Large intestine (tissue), 3 donors: Measurements from ENCODE around the gene DSTYK. TPM values are rescaled to one million over a fixed set of nuclear protein-coding genes. Genes with fewer than 3 reads are reported as not detected.

Experiments
- DNase-seq, 2 donors: peaks; one replicate each; pipeline versions ENCODE4 v3.0.0 to v3.0.0-alpha.2; 2013
- H3K27ac ChIP-seq: one replicate; pipeline ENCODE4 v1.5.1; 2013; ENCODE audit warnings: low read length
- H3K27me3 ChIP-seq: 2 replicates; pipeline ENCODE4 v1.6.1; 2013; ENCODE audit warnings: low read length; ENCODE audit not compliant: control insufficient read depth, insufficient read depth
- H3K36me3 ChIP-seq: 2 replicates; pipeline ENCODE4 v1.6.1; 2013; ENCODE audit warnings: low read length; ENCODE audit not compliant: control insufficient read depth, insufficient read depth
- H3K4me1 ChIP-seq: one replicate; pipeline ENCODE4 v1.6.1; 2013; ENCODE audit warnings: low read length; ENCODE audit not compliant: control insufficient read depth, insufficient read depth
- H3K4me3 ChIP-seq: one replicate; pipeline ENCODE4 v1.5.1; 2013; ENCODE audit warnings: low read length
- H3K9me3 ChIP-seq: one replicate; pipeline ENCODE4 v1.6.1; 2013; ENCODE audit warnings: mild to moderate bottlenecking, low read depth, low read length, moderate library complexity; ENCODE audit not compliant: control insufficient read depth
- WGBS: methylation state at CpG from one replicate; pipeline ENCODE4 v1.1.5; 2013; ENCODE audit warnings: low lambda C conversion rate; ENCODE audit not compliant: insufficient coverage; 5-methylcytosine and 5-hydroxymethylcytosine counted together
- polyA plus RNA-seq: library from polyadenylated mRNA; unstranded; fragments of 120-200 nt; gene quantifications from one replicate; pipeline ENCODE4 v1.2.1, GENCODE V29; 2013

Gene DSTYK
- polyA plus RNA-seq, 1 donor = 6.0 TPM

GRCh38 chr1:205230982-205231381, 19.5 kb upstream of the DSTYK start:
- Histone ChIP-seq H3K4me3 (no peak overlapping the region), H3K9me3 (no peaks in the 10 kb centered on the region), H3K27ac (no peak overlapping the region), H3K36me3 (no peaks in the 10 kb centered on the region), H3K27me3 (peaks cover 37% of the 10 kb centered on the region), H3K4me1 (peaks cover 17% of the 10 kb centered on the region)
- no CpG with 5 or more reads among the region's 5 CpGs for WGBS
- DNase-seq = no peak

- H3K27ac ChIP-seq = no peak overlapping the region
- WGBS = no CpG with 5 or more reads among the region's 10 CpGs
- DNase-seq = no peak
- H3K27me3 ChIP-seq = peaks cover 43% of the 10 kb centered on the region
- H3K36me3 ChIP-seq = no peaks in the 10 kb centered on the region
- no peak overlapping the region for H3K4me3 ChIP-seq
- no peaks in the 10 kb centered on the region for H3K9me3 ChIP-seq
- peaks cover 17% of the 10 kb centered on the region for H3K4me1 ChIP-seq
Measured at GRCh38 chr1:205229916-205230700, 18.6 kb upstream of the DSTYK start.

- no peak overlapping the region for H3K27ac ChIP-seq
- no CpG with 5 or more reads among the region's 15 CpGs for WGBS
- peaks cover 43% of the 10 kb centered on the region for H3K27me3 ChIP-seq
- H3K4me3 ChIP-seq = no peak overlapping the region
- H3K9me3 ChIP-seq = no peaks in the 10 kb centered on the region
- H3K36me3 ChIP-seq = no peaks in the 10 kb centered on the region
- H3K4me1 ChIP-seq = peaks cover 17% of the 10 kb centered on the region
- DNase-seq = peak; percentile 48 to 59
Measured at GRCh38 chr1:205229399-205229871, 17.9 kb upstream of the DSTYK start.

- H3K36me3 ChIP-seq = no peaks in the 10 kb centered on the region
- peaks cover 17% of the 10 kb centered on the region for H3K4me1 ChIP-seq
- H3K27me3 ChIP-seq = peaks cover 43% of the 10 kb centered on the region
- H3K4me3 ChIP-seq = peak overlapping the region; percentile 44
- no peak for DNase-seq
- no CpG with 5 or more reads among the region's 27 CpGs for WGBS
- no peaks in the 10 kb centered on the region for H3K9me3 ChIP-seq
- no peak overlapping the region for H3K27ac ChIP-seq
Measured at GRCh38 chr1:205228093-205228521, 16.6 kb upstream of the DSTYK start.

- no CpG with 5 or more reads among the region's 44 CpGs for WGBS
Measured at GRCh38 chr1:205227584-205228013, 16.1 kb upstream of the DSTYK start, which contains the start of gene TMCC2. Gene TMCC2 (plus strand): TSS chr1:205227946. CDS start chr1:205228565, 619 bp downstream.

GRCh38 chr1:205226868-205227583, 15.5 kb upstream of the DSTYK start:
- H3K27ac ChIP-seq = no peak overlapping the region
- no peaks in the 10 kb centered on the region for H3K36me3 ChIP-seq
- WGBS = 0% methylated on average over 1 of the region's 8 CpGs

More at GRCh38 chr1:205227584-205228013, 16.1 kb upstream of the DSTYK start, which contains the start of gene TMCC2:
- Histone ChIP-seq H3K36me3 (no peaks in the 10 kb centered on the region), H3K27me3 (peaks cover 43% of the 10 kb centered on the region), H3K4me3 (peak within 1 kb of the TSS; percentile 56), H3K9me3 (no peaks in the 10 kb centered on the region), H3K27ac (no peak within 1 kb of the TSS), H3K4me1 (peaks cover 17% of the 10 kb centered on the region)
- peak; percentile 76 to 79 for DNase-seq

GRCh38 chr1:205225901-205226765, 14.6 kb upstream of the DSTYK start:
- Histone ChIP-seq H3K36me3 (no peaks in the 10 kb centered on the region), H3K9me3 (no peaks in the 10 kb centered on the region)

More at GRCh38 chr1:205226868-205227583, 15.5 kb upstream of the DSTYK start:
- DNase-seq = peak in 1 of 2 donors; percentile 26
- H3K27me3 ChIP-seq = peaks cover 43% of the 10 kb centered on the region
- no peaks in the 10 kb centered on the region for H3K9me3 ChIP-seq
- H3K4me3 ChIP-seq = peak overlapping the region; percentile 56
- peaks cover 17% of the 10 kb centered on the region for H3K4me1 ChIP-seq

GRCh38 chr1:205224736-205225135, 13.2 kb upstream of the DSTYK start:
- Histone ChIP-seq H3K27me3 (peaks cover 34% of the 10 kb centered on the region), H3K27ac (no peak overlapping the region), H3K36me3 (no peaks in the 10 kb centered on the region), H3K9me3 (no peaks in the 10 kb centered on the region), H3K4me3 (no peak overlapping the region), H3K4me1 (peaks cover 13% of the 10 kb centered on the region)
- DNase-seq = no peak

More at GRCh38 chr1:205225901-205226765, 14.6 kb upstream of the DSTYK start:
- peaks cover 43% of the 10 kb centered on the region for H3K27me3 ChIP-seq
- peaks cover 17% of the 10 kb centered on the region for H3K4me1 ChIP-seq
- H3K4me3 ChIP-seq = no peak overlapping the region
- WGBS = 100% methylated on average over 1 of the region's 11 CpGs
- DNase-seq = no peak
- no peak overlapping the region for H3K27ac ChIP-seq

GRCh38 chr1:205220421-205220820, 8.9 kb upstream of the DSTYK start:
- no CpG with 5 or more reads among the region's 2 CpGs for WGBS
- DNase-seq = no peak
- no peaks in the 10 kb centered on the region for H3K4me1 ChIP-seq
- no peak overlapping the region for H3K27ac ChIP-seq
- H3K4me3 ChIP-seq = no peak overlapping the region
- no peaks in the 10 kb centered on the region for H3K36me3 ChIP-seq
- no peaks in the 10 kb centered on the region for H3K9me3 ChIP-seq
- H3K27me3 ChIP-seq = no peaks in the 10 kb centered on the region

GRCh38 chr1:205217418-205217817, 5.9 kb upstream of the DSTYK start:
- DNase-seq = no peak
- no peaks in the 10 kb centered on the region for H3K4me1 ChIP-seq
- no peak overlapping the region for H3K27ac ChIP-seq
- H3K36me3 ChIP-seq = no peaks in the 10 kb centered on the region
- H3K4me3 ChIP-seq = no peak overlapping the region
- no peaks in the 10 kb centered on the region for H3K27me3 ChIP-seq
- no peaks in the 10 kb centered on the region for H3K9me3 ChIP-seq
- WGBS = no CpG with 5 or more reads among the region's 3 CpGs
